PFSK-1 (cell line): ENCODE results near the gene SLC13A2.

Experiments used
- FOXP2 ChIP-seq: optimal IDR thresholded peaks from 2 replicates; pipeline ENCODE3; 2011; ENCODE audit warnings: borderline replicate concordance, control low read depth, inconsistent platforms; ENCODE audit not compliant: insufficient read depth; ENCODE audit errors: extremely low read length, extremely low read depth
- POLR2AphosphoS5 ChIP-seq: IDR thresholded peaks from 2 replicates; pipeline ENCODE4 v1.6.1; 2012; ENCODE audit warnings: low read depth, mild to moderate bottlenecking, control low read depth, low read length, moderate library complexity
- SIN3A ChIP-seq: IDR thresholded peaks from 2 replicates; pipeline ENCODE4 v1.6.1; 2012; ENCODE audit warnings: mild to moderate bottlenecking, low read length, moderate library complexity, borderline replicate concordance; ENCODE audit not compliant: insufficient read depth
- TAF1 ChIP-seq: IDR thresholded peaks from 2 replicates; pipeline ENCODE4 v1.6.1; 2012; ENCODE audit warnings: low read length, control low read depth, borderline replicate concordance; ENCODE audit not compliant: insufficient read depth
- TF ChIP-seq, protein P1 (sequence below), 2 experiments: IDR thresholded peaks; 2 replicates each; pipeline versions ENCODE4 v1.6.1 to v1.8.0; 2011 to 2012; ENCODE audit warnings: low read depth in 2 of 2, low read length in 2 of 2, control low read depth in 1 of 2, inconsistent platforms in 1 of 2, mild to moderate bottlenecking in 1 of 2, moderate library complexity in 1 of 2; ENCODE audit not compliant: insufficient read depth in 1 of 2

The SLC13A2 gene

DNA sequence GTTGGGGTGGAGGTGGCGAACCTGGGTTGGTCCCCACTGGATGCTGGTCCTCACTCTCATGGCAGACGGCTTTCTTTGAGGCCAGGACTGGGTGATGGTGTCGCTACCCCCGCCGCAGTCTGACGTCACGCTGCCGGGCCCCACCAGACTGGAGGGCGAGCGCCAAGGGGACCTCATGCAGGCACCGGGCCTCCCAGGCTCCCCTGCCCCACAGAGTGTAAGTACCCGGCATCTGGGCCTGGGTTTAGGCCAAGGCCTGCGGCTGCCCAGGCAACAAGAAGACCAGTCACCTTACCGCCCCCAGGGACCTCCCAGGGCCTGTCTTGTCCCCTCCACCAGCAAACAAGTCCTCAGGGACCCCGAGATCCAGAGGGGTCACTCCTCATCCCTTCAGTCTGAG is 50.4 kb downstream of the SLC13A2 start:
- TF ChIP-seq SIN3A (no peak), FOXP2 (no peak), POLR2AphosphoS5 (no peak), TAF1 (no peak)
- TF ChIP-seq, protein P1, sequence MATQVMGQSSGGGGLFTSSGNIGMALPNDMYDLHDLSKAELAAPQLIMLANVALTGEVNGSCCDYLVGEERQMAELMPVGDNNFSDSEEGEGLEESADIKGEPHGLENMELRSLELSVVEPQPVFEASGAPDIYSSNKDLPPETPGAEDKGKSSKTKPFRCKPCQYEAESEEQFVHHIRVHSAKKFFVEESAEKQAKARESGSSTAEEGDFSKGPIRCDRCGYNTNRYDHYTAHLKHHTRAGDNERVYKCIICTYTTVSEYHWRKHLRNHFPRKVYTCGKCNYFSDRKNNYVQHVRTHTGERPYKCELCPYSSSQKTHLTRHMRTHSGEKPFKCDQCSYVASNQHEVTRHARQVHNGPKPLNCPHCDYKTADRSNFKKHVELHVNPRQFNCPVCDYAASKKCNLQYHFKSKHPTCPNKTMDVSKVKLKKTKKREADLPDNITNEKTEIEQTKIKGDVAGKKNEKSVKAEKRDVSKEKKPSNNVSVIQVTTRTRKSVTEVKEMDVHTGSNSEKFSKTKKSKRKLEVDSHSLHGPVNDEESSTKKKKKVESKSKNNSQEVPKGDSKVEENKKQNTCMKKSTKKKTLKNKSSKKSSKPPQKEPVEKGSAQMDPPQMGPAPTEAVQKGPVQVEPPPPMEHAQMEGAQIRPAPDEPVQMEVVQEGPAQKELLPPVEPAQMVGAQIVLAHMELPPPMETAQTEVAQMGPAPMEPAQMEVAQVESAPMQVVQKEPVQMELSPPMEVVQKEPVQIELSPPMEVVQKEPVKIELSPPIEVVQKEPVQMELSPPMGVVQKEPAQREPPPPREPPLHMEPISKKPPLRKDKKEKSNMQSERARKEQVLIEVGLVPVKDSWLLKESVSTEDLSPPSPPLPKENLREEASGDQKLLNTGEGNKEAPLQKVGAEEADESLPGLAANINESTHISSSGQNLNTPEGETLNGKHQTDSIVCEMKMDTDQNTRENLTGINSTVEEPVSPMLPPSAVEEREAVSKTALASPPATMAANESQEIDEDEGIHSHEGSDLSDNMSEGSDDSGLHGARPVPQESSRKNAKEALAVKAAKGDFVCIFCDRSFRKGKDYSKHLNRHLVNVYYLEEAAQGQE (IDR thresholded peaks at IDR 0.05; ENCODE audit: insufficient read depth in 1 of 2, low read depth in 2 of 2, low read length in 2 of 2), result no peak

DNA sequence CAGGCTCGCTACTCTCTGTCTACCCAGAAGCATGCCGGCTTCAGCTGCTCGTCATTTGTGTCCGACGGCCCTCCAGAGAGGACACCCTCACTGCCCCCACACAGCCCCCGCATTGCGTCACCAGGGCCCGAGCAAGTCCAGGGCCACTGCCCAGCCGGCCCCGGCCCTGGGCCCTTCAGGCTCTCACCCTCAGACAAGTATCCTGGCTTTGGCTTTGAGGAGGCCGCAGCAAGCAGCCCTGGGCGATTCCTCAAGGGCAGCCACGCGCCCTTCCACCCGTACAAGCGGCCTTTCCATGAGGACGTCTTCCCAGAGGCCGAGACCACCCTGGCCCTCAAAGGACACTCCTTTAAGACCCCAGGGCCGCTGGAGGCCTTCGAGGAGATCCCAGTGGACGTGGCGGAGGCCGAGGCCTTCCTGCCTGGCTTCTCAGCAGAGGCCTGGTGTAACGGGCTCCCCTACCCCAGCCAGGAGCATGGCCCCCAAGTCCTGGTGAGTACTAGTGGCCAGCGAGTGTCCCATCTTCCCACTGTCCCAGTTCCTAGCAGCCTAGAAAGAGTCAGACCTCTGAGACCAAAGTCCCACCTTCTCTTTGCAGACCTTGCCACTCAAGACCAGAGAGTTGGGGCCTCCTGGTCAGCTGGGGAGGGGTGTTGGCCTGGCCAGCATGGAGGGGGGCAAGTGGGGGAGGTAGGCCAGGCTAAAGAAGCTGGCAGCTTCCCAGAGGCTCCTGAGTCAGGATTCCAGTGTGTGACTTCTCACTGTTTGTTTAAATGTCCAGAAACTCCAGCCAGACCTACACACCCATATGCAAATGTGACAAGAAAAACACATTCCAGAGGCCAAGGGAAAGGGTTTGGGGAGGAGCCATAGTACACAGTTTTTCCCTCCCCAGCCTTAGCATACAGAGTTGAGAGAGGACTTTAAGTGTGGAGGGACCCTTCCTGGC is 51.3 kb downstream of the SLC13A2 start:
- TF ChIP-seq SIN3A, result no peak
- TF ChIP-seq POLR2AphosphoS5, result no peak
- TF ChIP-seq, protein P1 (IDR thresholded peaks at IDR 0.05; ENCODE audit: insufficient read depth in 1 of 2, low read depth in 2 of 2, low read length in 2 of 2), result no peak

DNA sequence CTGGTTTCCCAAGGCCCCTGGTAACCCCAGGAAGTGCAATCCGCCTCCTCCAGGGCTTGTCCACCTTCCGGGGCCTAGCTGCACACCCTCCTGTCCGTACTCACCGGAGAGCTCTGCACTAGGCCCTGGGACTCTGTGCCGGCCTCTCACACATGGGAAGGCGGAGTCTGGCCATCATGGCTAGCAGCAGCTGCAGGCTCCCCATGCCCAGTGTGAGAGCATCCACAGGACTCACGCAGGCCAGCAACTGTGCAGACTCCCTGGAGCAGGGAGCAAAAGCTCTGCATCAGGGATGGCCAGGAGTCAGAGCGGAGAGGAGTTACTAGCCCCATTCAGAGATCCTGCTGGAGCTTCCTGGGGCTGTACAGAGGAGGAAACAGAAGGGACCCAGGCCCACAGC is 52.9 kb downstream of the SLC13A2 start:
- TF ChIP-seq, protein P1 (IDR thresholded peaks at IDR 0.05; ENCODE audit: insufficient read depth in 1 of 2, low read depth in 2 of 2, low read length in 2 of 2), result no peak
- TF ChIP-seq SIN3A, result no peak
- TF ChIP-seq POLR2AphosphoS5, result no peak
- no peak for TF ChIP-seq TAF1
- TF ChIP-seq FOXP2, result no peak

DNA sequence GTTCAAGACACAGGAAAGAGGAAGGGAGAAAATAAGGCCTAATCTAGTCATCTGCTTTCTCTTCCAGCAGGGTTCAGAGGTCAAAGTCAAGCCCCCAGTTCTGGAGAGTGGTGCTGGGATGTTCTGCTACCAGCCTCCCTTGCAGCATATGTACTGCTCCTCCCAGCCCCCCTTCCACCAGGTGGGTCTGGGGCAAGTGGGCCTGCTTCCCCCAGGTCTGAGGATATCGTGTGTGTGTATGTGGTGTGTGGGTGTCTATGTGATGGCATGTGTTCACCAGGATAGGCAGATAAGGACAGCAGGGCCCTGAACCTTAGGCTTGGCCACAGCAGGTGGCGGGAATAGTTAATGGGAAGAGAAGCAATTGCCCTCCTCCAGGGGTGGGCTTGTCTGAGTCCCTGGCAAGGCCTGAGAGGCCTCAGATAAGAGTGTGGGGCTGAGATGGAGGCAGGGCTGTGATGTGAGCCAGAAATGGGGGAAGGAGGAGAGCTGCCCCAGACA is 53.8 kb downstream of the SLC13A2 start:
- TF ChIP-seq, protein P1 (IDR thresholded peaks at IDR 0.05; ENCODE audit: insufficient read depth in 1 of 2, low read depth in 2 of 2, low read length in 2 of 2), result no peak
- no peak for TF ChIP-seq TAF1
- no peak for TF ChIP-seq FOXP2
- TF ChIP-seq SIN3A, result no peak
- TF ChIP-seq POLR2AphosphoS5, result no peak
